Neutrophil (primary cell): ENCODE data around the gene PPP1R37.
A peak's percentile ranks its signal among the peaks of the same experiment; 100 is the strongest.

Source experiments
- H3K27ac ChIP-seq: fragments of 200-600 bp; sonication (generic); 2 replicates; pipeline ENCODE4 v1.5.1; 2016; ENCODE audit warnings: mild to moderate bottlenecking, moderate library complexity
- H3K27me3 ChIP-seq: fragments of 200-600 bp; sonication (generic); 2 replicates; pipeline ENCODE4 v1.6.0; 2016; ENCODE audit warnings: mild to moderate bottlenecking
- H3K36me3 ChIP-seq: fragments of 200-600 bp; sonication (generic); 2 replicates; pipeline ENCODE4 v1.5.1; 2017
- H3K4me1 ChIP-seq, 2 experiments: fragments of 200-600 bp in 1 of 2; sonication (generic) in 1 of 2; 1 replicate in 1 of 2; 2 replicates in 1 of 2; pipeline versions ENCODE4 v1.5.1 to v1.6.1; 2013 to 2016; ENCODE audit warnings: low read depth in 1 of 2, low read length in 1 of 2, mild to moderate bottlenecking in 1 of 2, moderate library complexity in 1 of 2; ENCODE audit not compliant: control insufficient read depth in 1 of 2, insufficient read depth in 1 of 2
- H3K4me3 ChIP-seq, 2 experiments: fragments of 200-600 bp in 1 of 2; sonication (generic) in 1 of 2; 1 replicate in 1 of 2; 2 replicates in 1 of 2; pipeline ENCODE4 v1.5.1; 2013 to 2016; ENCODE audit warnings: low read depth in 1 of 2, low read length in 1 of 2, mild to moderate bottlenecking in 1 of 2, moderate library complexity in 1 of 2
- H3K9me3 ChIP-seq: fragments of 200-600 bp; sonication (generic); 2 replicates; pipeline ENCODE4 v1.5.1; 2016
- CTCF ChIP-seq: fragments of 200-600 bp; sonication (generic); IDR thresholded peaks from 2 replicates; pipeline ENCODE4 v1.5.1; 2016; ENCODE audit warnings: antibody characterized with exemption

PPP1R37 gene

GRCh38 chr19:45078390-45079062 lies 14.5 kb upstream of the PPP1R37 start:
- H3K4me3 ChIP-seq: peak overlapping the region; percentile 67 to 68
- no peaks in the 10 kb centered on the region for H3K9me3 ChIP-seq
- peak overlapping the region; percentile 62 for H3K27ac ChIP-seq
- TF ChIP-seq CTCF: no peak
- H3K4me1 ChIP-seq: peaks cover 46 to 50% of the 10 kb centered on the region in 2 experiments
- no peaks in the 10 kb centered on the region for H3K27me3 ChIP-seq
- H3K36me3 ChIP-seq: peaks cover 11% of the 10 kb centered on the region

- peak within 1 kb of the TSS; percentile 67 to 68 for H3K4me3 ChIP-seq
- peaks cover 46 to 50% of the 10 kb centered on the region in 2 experiments for H3K4me1 ChIP-seq
- no peaks in the 10 kb centered on the region for H3K27me3 ChIP-seq
- no peaks in the 10 kb centered on the region for H3K9me3 ChIP-seq
- H3K27ac ChIP-seq: peak within 1 kb of the TSS; percentile 62
- TF ChIP-seq CTCF: peak; percentile 29
- H3K36me3 ChIP-seq: peaks cover 11% of the 10 kb centered on the region
Measured at GRCh38 chr19:45079063-45079910, 13.7 kb upstream of the PPP1R37 start, which contains the start of gene GEMIN7. TSS of gene GEMIN7 (plus strand) at chr19:45079260. CDS start at chr19:45090115, 10,855 bp downstream.

GRCh38 chr19:45079911-45080370 lies 13.0 kb upstream of the PPP1R37 start:
- Histone ChIP-seq H3K9me3 (no peaks in the 10 kb centered on the region), H3K4me3 (peak overlapping the region; percentile 67 to 68), H3K4me1 (peaks cover 40 to 43% of the 10 kb centered on the region in 2 experiments), H3K27me3 (no peaks in the 10 kb centered on the region), H3K27ac (peak overlapping the region; percentile 62), H3K36me3 (peaks cover 11% of the 10 kb centered on the region)
- no peak for TF ChIP-seq CTCF

GRCh38 chr19:45082170-45082569 lies 10.8 kb upstream of the PPP1R37 start:
- H3K4me3 ChIP-seq: no peak overlapping the region

GRCh38 chr19:45086480-45086879 lies 6.5 kb upstream of the PPP1R37 start:
- Histone ChIP-seq H3K27ac (no peak overlapping the region), H3K4me3 (no peak overlapping the region), H3K36me3 (peaks cover 29% of the 10 kb centered on the region), H3K27me3 (no peaks in the 10 kb centered on the region), H3K4me1 (peaks cover 5% of the 10 kb centered on the region in 2 experiments), H3K9me3 (no peaks in the 10 kb centered on the region)
- TF ChIP-seq CTCF: no peak

More at GRCh38 chr19:45082170-45082569, 10.8 kb upstream of the PPP1R37 start:
- H3K4me1 ChIP-seq: peaks cover 25 to 30% of the 10 kb centered on the region in 2 experiments
- no peak for TF ChIP-seq CTCF
- no peaks in the 10 kb centered on the region for H3K9me3 ChIP-seq
- no peaks in the 10 kb centered on the region for H3K27me3 ChIP-seq
- no peak overlapping the region for H3K27ac ChIP-seq
- peaks cover 16% of the 10 kb centered on the region for H3K36me3 ChIP-seq
